Stomach (tissue), 9 donors: ENCODE data around the gene LDLRAD3. TPM values are rescaled to one million over a fixed set of nuclear protein-coding genes. Genes with fewer than 3 reads are reported as not detected.

ENCODE experiments used
- DNase-seq, 2 donors: peaks; one replicate each; pipeline versions ENCODE4 v3.0.0 to v3.0.0-alpha.2; 2013 to 2019
- H3K27ac ChIP-seq, 5 donors: fragments of 200-600 bp in 4 of 5; sonication (generic) in 4 of 5; one replicate each; pipeline ENCODE4 v1.5.1; 2013 to 2019; ENCODE audit warnings: mild to moderate bottlenecking in 1 of 5, moderate library complexity in 1 of 5
- H3K27me3 ChIP-seq, 3 donors: fragments of 200-600 bp; sonication (generic); one replicate each; pipeline ENCODE4 v1.5.1; 2017 to 2019; ENCODE audit warnings: mixed run types in 1 of 3
- H3K36me3 ChIP-seq, 4 donors: fragments of 200-600 bp; sonication (generic); 1 replicate in 3 of 4; 2 replicates in 1 of 4; pipeline ENCODE4 v1.5.1; 2016 to 2019
- H3K4me1 ChIP-seq, 4 donors: fragments of 200-600 bp; sonication (generic); one replicate each; pipeline ENCODE4 v1.5.1; 2016 to 2019
- H3K4me3 ChIP-seq, 4 donors: fragments of 200-600 bp; sonication (generic) in 3 of 4; one replicate each; pipeline ENCODE4 v1.5.1; 2016 to 2019; ENCODE audit warnings: mild to moderate bottlenecking in 1 of 4
- H3K9me3 ChIP-seq, 4 donors: fragments of 200-600 bp; sonication (generic); one replicate each; pipeline ENCODE4 v1.5.1; 2016 to 2019
- EP300 ChIP-seq: sonication (generic); formaldehyde crosslinking; IDR thresholded peaks from one replicate; pipeline ENCODE4 v1.6.1; 2017; ENCODE audit warnings: antibody characterized with exemption
- POLR2A ChIP-seq, 4 donors: fragments of 450-650 bp; IDR thresholded peaks; one replicate each; pipeline ENCODE4 v1.6.1; 2016; ENCODE audit warnings: antibody characterized with exemption in 4 of 4, control low read depth in 2 of 4, mild to moderate bottlenecking in 1 of 4, moderate library complexity in 1 of 4
- POLR2AphosphoS5 ChIP-seq, 3 donors: sonication (generic); formaldehyde crosslinking; IDR thresholded peaks; one replicate each; pipeline ENCODE4 v1.6.1; 2016; ENCODE audit warnings: antibody characterized with exemption in 3 of 3
- WGBS, 5 donors: extraction: QIAGEN DNeasy Blood & Tissue Kit in 3 of 5; methylation state at CpG; one replicate each; pipeline versions ENCODE4 v1.1.5 to v1.1.7; 2013 to 2018; 5-methylcytosine and 5-hydroxymethylcytosine counted together
- intact Hi-C: fragments of 100-400 bp; cut with DNase I; formaldehyde crosslinking; loops from one replicate; pipeline ENCODE4 v1.15.1; 2023; ENCODE audit warnings: low total_unique reads
- polyA plus RNA-seq, 3 donors: library from polyadenylated mRNA; stranded (reverse); fragments of 200-250 nt; gene quantifications; one replicate each; pipeline ENCODE4 v1.2.3, GENCODE V29; 2013
- total RNA-seq, 5 donors: library from RNA; depleted of rRNA; stranded (reverse); fragments of >200 nt; gene quantifications; one replicate each; pipeline versions ENCODE4 v1.1.0 to v1.2.3, GENCODE V29; 2014 to 2016
- TF ChIP-seq, protein P1 (sequence below), 7 experiments: fragments of 450-650 bp in 4 of 7; fragments of 200-600 bp in 3 of 7; sonication (generic) in 3 of 7; IDR thresholded peaks; one replicate each; pipeline ENCODE4 v1.5.1; 2016 to 2019; ENCODE audit warnings: antibody characterized with exemption in 7 of 7, control low read depth in 2 of 7, mild to moderate bottlenecking in 1 of 7
- donor health status: healthy with polysubstance abuse.
- donor health status: Bipolar disorder and iron deficiency.
- donor health status: healthy.

The LDLRAD3 gene
- total and polyA plus RNA-seq, 8 donors, result 2.0 to 22.8 (median 7.9) TPM

DNA sequence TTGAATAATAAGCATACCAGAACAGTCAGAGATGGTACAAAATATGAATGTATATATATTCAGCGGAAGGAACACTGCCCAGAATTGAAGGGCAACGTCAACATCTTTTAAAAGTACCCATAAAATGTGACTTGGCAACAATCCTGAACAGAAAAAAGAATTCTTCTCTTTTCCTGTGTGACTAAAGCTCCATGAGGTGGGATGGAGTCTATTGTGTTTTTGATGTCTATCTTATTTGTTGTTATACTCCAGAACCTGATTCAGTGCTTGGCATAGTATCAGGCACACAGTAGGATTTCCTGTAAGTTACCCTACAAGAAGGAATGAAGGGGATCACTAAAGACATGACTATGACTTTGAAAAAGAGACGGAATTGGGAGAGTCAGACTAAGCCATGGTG lies 10.3 kb downstream of the LDLRAD3 start:
- H3K4me3 ChIP-seq, result no peak overlapping the region
- no peaks in the 10 kb centered on the region for H3K9me3 ChIP-seq
- DNase-seq, result no peak
- intact Hi-C loops, result no loop called here
- H3K27me3 ChIP-seq, result no peaks in the 10 kb centered on the region
- 82 to 88% (median 85%) methylated on average over 3 of the region's 3 CpGs for WGBS, 5 donors
- no peaks in the 10 kb centered on the region for H3K36me3 ChIP-seq
- TF ChIP-seq POLR2A (IDR thresholded peaks at IDR 0.05), result no peak
- no peak for TF ChIP-seq POLR2AphosphoS5 (IDR thresholded peaks at IDR 0.05)
- TF ChIP-seq EP300, result no peak
- TF ChIP-seq, protein P1, sequence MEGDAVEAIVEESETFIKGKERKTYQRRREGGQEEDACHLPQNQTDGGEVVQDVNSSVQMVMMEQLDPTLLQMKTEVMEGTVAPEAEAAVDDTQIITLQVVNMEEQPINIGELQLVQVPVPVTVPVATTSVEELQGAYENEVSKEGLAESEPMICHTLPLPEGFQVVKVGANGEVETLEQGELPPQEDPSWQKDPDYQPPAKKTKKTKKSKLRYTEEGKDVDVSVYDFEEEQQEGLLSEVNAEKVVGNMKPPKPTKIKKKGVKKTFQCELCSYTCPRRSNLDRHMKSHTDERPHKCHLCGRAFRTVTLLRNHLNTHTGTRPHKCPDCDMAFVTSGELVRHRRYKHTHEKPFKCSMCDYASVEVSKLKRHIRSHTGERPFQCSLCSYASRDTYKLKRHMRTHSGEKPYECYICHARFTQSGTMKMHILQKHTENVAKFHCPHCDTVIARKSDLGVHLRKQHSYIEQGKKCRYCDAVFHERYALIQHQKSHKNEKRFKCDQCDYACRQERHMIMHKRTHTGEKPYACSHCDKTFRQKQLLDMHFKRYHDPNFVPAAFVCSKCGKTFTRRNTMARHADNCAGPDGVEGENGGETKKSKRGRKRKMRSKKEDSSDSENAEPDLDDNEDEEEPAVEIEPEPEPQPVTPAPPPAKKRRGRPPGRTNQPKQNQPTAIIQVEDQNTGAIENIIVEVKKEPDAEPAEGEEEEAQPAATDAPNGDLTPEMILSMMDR (IDR thresholded peaks at IDR 0.05), result no peak
- H3K4me1 ChIP-seq, result peaks cover 0 to 23% (median 4%) of the 10 kb centered on the region in 4 donors
- H3K27ac ChIP-seq, result no peak overlapping the region

DNA sequence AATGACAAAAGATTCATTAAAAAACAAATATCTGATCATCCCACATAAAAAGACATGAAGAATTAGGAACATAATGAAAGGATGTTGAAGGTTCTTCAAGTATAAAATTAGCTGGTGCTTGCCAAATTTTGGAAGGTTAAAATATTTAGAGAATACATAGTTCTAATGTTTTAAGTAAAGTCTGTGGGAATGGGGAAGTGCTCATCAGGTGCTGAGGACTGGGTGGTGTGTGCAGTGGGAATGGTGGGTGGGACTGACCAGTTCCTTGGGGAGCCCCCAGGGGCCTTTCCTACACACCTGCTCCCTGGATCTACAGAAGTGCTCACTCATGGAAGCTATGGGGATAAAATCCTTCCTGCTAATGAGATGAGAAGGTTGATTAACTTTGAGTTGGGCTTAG lies 11.8 kb downstream of the LDLRAD3 start:
- no peaks in the 10 kb centered on the region for H3K36me3 ChIP-seq
- peaks cover 0 to 16% (median 4%) of the 10 kb centered on the region in 4 donors for H3K4me1 ChIP-seq
- DNase-seq, result no peak
- H3K27me3 ChIP-seq, result no peaks in the 10 kb centered on the region
- H3K27ac ChIP-seq, result no peak overlapping the region
- intact Hi-C loops, result no loop called here
- no peaks in the 10 kb centered on the region for H3K9me3 ChIP-seq
- TF ChIP-seq, protein P1 (IDR thresholded peaks at IDR 0.05), result no peak
- TF ChIP-seq EP300, result no peak
- no peak for TF ChIP-seq POLR2AphosphoS5 (IDR thresholded peaks at IDR 0.05)
- TF ChIP-seq POLR2A (IDR thresholded peaks at IDR 0.05), result no peak
- H3K4me3 ChIP-seq, result no peak overlapping the region

DNA sequence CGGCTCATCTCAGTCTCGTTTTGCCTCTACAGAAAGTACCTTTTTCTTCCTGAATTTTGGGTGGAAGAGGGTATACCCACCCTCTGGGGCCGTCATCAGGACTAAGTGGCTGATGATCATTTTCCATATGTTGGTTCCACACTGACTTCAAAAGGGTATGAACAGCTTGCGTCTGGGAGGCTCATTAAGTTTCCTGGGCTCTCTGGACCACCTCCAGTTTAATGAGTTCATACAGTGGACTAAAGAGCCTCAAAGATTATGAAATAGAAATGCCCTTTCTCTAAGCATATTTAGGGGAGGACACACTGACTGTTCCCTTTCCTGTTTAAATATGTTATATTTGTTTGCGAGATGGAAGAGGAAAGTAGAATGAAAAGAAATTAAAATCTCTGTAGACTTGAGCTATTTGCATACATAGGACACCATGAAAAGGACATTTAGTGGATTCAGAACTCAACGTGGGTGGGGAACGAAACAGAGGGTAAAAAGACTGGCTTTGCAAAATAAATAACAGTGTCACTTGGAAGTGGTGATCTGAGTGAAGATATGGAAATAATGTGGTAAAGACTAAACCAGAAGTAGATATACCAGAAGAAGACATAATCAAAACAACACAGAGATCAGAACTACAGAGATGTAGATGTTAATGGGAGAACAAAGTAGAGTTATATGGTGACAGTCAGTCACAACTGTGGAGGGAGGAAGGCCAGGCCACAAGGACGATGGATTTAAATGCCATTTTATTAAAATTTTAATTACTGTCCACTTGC lies 18.7 kb downstream of the LDLRAD3 start:
- WGBS, 5 donors, result 78 to 86% (median 79%) methylated on average over 8 of the region's 8 CpGs
- DNase-seq, result no peak
- Histone ChIP-seq H3K27ac (no peak overlapping the region), H3K4me3 (no peak overlapping the region), H3K4me1 (peaks cover 0 to 6% (median 2%) of the 10 kb centered on the region in 4 donors), H3K36me3 (no peaks in the 10 kb centered on the region), H3K27me3 (no peaks in the 10 kb centered on the region), H3K9me3 (no peaks in the 10 kb centered on the region)
- intact Hi-C loops, result no loop called here
- TF ChIP-seq, protein P1 (IDR thresholded peaks at IDR 0.05), result no peak
- TF ChIP-seq EP300, result no peak
- no peak for TF ChIP-seq POLR2A (IDR thresholded peaks at IDR 0.05)
- TF ChIP-seq POLR2AphosphoS5 (IDR thresholded peaks at IDR 0.05), result no peak

- intact Hi-C loops, result no loop called here
- no peak for DNase-seq
- no peak overlapping the region for H3K27ac ChIP-seq
- H3K27me3 ChIP-seq, result no peaks in the 10 kb centered on the region
- TF ChIP-seq EP300, result no peak
- no peak for TF ChIP-seq POLR2A (IDR thresholded peaks at IDR 0.05)
- TF ChIP-seq POLR2AphosphoS5 (IDR thresholded peaks at IDR 0.05), result no peak
- TF ChIP-seq, protein P1 (IDR thresholded peaks at IDR 0.05), result no peak
- peaks cover 0 to 17% (median 7%) of the 10 kb centered on the region in 4 donors for H3K4me1 ChIP-seq
- no peaks in the 10 kb centered on the region for H3K9me3 ChIP-seq
- no peaks in the 10 kb centered on the region for H3K36me3 ChIP-seq
- 86 to 91% (median 88%) methylated on average over 3 of the region's 3 CpGs for WGBS, 5 donors
- no peak overlapping the region for H3K4me3 ChIP-seq
Observed at GRCh38 chr11:35963911-35964310, 20.0 kb downstream of the LDLRAD3 start.
